ENCODE measurements around the gene APC. TPM values are rescaled to one million over a fixed set of nuclear protein-coding genes. Genes with fewer than 3 reads are reported as not detected.

Gene APC
- total and polyA plus RNA-seq, 2 of the 13 experiments (the other 11 are each of a cell fraction or from before 2014, with no cell fraction given) = 6.1 to 19.0 TPM

DNA sequence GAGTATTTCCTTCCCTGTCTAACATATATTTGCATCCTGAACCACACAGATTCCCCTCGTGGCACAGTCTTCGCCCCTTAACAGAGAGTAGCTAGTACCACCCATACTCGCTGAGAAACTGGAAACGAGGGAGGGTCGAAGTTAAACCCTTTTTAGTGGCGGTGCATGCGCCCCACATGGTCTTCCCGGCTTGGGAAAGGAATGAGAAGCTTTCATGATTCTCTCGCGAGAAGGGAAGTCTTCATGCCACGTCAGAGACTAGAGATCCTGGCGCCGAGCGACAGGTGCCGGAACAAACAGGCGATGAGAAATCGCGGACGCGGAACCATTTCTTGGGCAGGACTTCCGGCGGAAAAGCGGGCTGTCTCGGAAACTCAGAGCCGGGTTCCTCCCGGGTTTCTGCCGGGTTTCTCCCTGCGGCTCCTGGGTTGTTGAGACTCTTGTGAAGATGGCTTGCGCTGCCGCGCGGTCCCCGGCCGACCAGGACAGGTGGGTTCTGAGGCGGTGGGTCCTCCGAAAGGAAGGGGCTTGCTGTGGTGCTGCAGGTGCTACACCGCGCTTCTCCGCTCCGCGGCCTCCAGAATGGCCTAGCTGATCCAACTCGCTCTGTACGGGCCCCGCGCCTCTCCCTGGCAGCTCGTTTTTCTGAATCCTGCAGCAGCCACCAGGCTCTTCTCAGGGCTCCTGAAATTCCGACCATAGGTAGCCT lies 123.4 kb downstream of the APC start, which contains the start of gene SRP19:
Gene SRP19, plus strand, starts transcription at position 359 of the 709 bp plus-strand sequence. Its CDS starts 90 bp downstream, at position 449.
- Histone ChIP-seq H3K4me1 (ENCODE audit: insufficient read depth, low read length) (peaks cover 32% of the 10 kb centered on the region), H3K79me2 (ENCODE audit: insufficient read depth, low read length) (peaks cover 32% of the 10 kb centered on the region), H3K4me2 (ENCODE audit: low read depth, low read length) (peak within 1 kb of the TSS; percentile 78), H2AFZ (ENCODE audit: low read length) (peak within 1 kb of the TSS; percentile 85), H3K4me3 (replicated peaks in 1 of 3; ENCODE audit: insufficient read depth in 1 of 3, low read depth in 2 of 3, low read length in 3 of 3) (peak within 1 kb of the TSS; percentile 85 to 100 (median 93)), H3K9ac (ENCODE audit: insufficient read depth, low read depth, low read length) (peak within 1 kb of the TSS; percentile 98), H3K27me3 (ENCODE audit: control insufficient read depth in 1 of 2, insufficient read depth in 2 of 2, low read length in 2 of 2) (no peaks in the 10 kb centered on the region; a peak in 1 of 5 replicates), H4K20me1 (ENCODE audit: insufficient read depth, low read length) (no peaks in the 10 kb centered on the region), H3K27ac (ENCODE audit: extremely low read length, insufficient read depth, low read length) (peak within 1 kb of the TSS; percentile 89), H3K36me3 (replicated peaks in 1 of 2; ENCODE audit: control insufficient read depth in 1 of 2, insufficient read depth in 2 of 2, low read length in 2 of 2) (peaks cover 6 to 25% of the 10 kb centered on the region in 2 experiments; a peak in 4 of 5 replicates), H3K9me3 (ENCODE audit: low read length) (no peaks in the 10 kb centered on the region)
- intact Hi-C loops (cut with micrococcal nuclease; ENCODE audit: unreplicated experiment) (loop anchor here (2.0 to 5.0 kb wide), 3 partner anchors 62 to 154 kb away; partner anchors contain the start of gene REEP5), in situ Hi-C loops (cut with HindIII; ENCODE audit: extremely low pct_ligation_motif_present, low pct_unique_long_range_greater_than_20kb) (no loop called here)
- POLR2A ChIA-PET = interaction anchor here (0.7 to 2.2 kb wide), 13 partner anchors 9 to 154 kb away, joined by 3 to 12 read pairs (median 5); partner anchors contain the start of genes DCP2 and REEP5
- CTCF ChIA-PET (ENCODE audit: low intra/inter-chr PET ratio, low total read pairs) = no interaction called here
- BruUV-seq (replicated peaks) = no TSS peak
- DNase-seq (ENCODE audit: low spot score) (peak; percentile 97), ATAC-seq (peak; percentile 96), FAIRE-seq (peak; percentile 74)
- WGBS (ENCODE audit: low lambda C conversion rate) = 7% methylated on average over 17 of the region's 47 CpGs
- TF ChIP-seq ZNF18 (CRISPR knock-in tag; IDR thresholded peaks at IDR 0.05; ENCODE audit: insufficient replicate concordance) (peak; percentile 70), NPAS2 (CRISPR knock-in tag; IDR thresholded peaks at IDR 0.05; ENCODE audit: borderline replicate concordance) (no peak), RCOR2 (CRISPR knock-in tag; IDR thresholded peaks at IDR 0.05) (no peak), HNRNPUL1 (IDR thresholded peaks at IDR 0.05; ENCODE audit: low read depth, low read length) (no peak), REPIN1 (CRISPR knock-in tag; IDR thresholded peaks at IDR 0.05; ENCODE audit: borderline replicate concordance, low read depth) (peak; percentile 97), EHMT2 (IDR thresholded peaks at IDR 0.05; ENCODE audit: borderline replicate concordance, low read depth, low read length) (peak; percentile 76; the same call in 1 of the 2 replicates)
- TF ChIP-seq, protein P1, sequence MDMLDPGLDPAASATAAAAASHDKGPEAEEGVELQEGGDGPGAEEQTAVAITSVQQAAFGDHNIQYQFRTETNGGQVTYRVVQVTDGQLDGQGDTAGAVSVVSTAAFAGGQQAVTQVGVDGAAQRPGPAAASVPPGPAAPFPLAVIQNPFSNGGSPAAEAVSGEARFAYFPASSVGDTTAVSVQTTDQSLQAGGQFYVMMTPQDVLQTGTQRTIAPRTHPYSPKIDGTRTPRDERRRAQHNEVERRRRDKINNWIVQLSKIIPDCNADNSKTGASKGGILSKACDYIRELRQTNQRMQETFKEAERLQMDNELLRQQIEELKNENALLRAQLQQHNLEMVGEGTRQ (IDR thresholded peaks at IDR 0.05; ENCODE audit: low read depth, low read length) = no peak
- TF ChIP-seq, protein P1 (CRISPR knock-in tag; IDR thresholded peaks at IDR 0.05; ENCODE audit: borderline replicate concordance) = no peak; the same call in 1 of the 2 replicates
- TF ChIP-seq, protein P2, sequence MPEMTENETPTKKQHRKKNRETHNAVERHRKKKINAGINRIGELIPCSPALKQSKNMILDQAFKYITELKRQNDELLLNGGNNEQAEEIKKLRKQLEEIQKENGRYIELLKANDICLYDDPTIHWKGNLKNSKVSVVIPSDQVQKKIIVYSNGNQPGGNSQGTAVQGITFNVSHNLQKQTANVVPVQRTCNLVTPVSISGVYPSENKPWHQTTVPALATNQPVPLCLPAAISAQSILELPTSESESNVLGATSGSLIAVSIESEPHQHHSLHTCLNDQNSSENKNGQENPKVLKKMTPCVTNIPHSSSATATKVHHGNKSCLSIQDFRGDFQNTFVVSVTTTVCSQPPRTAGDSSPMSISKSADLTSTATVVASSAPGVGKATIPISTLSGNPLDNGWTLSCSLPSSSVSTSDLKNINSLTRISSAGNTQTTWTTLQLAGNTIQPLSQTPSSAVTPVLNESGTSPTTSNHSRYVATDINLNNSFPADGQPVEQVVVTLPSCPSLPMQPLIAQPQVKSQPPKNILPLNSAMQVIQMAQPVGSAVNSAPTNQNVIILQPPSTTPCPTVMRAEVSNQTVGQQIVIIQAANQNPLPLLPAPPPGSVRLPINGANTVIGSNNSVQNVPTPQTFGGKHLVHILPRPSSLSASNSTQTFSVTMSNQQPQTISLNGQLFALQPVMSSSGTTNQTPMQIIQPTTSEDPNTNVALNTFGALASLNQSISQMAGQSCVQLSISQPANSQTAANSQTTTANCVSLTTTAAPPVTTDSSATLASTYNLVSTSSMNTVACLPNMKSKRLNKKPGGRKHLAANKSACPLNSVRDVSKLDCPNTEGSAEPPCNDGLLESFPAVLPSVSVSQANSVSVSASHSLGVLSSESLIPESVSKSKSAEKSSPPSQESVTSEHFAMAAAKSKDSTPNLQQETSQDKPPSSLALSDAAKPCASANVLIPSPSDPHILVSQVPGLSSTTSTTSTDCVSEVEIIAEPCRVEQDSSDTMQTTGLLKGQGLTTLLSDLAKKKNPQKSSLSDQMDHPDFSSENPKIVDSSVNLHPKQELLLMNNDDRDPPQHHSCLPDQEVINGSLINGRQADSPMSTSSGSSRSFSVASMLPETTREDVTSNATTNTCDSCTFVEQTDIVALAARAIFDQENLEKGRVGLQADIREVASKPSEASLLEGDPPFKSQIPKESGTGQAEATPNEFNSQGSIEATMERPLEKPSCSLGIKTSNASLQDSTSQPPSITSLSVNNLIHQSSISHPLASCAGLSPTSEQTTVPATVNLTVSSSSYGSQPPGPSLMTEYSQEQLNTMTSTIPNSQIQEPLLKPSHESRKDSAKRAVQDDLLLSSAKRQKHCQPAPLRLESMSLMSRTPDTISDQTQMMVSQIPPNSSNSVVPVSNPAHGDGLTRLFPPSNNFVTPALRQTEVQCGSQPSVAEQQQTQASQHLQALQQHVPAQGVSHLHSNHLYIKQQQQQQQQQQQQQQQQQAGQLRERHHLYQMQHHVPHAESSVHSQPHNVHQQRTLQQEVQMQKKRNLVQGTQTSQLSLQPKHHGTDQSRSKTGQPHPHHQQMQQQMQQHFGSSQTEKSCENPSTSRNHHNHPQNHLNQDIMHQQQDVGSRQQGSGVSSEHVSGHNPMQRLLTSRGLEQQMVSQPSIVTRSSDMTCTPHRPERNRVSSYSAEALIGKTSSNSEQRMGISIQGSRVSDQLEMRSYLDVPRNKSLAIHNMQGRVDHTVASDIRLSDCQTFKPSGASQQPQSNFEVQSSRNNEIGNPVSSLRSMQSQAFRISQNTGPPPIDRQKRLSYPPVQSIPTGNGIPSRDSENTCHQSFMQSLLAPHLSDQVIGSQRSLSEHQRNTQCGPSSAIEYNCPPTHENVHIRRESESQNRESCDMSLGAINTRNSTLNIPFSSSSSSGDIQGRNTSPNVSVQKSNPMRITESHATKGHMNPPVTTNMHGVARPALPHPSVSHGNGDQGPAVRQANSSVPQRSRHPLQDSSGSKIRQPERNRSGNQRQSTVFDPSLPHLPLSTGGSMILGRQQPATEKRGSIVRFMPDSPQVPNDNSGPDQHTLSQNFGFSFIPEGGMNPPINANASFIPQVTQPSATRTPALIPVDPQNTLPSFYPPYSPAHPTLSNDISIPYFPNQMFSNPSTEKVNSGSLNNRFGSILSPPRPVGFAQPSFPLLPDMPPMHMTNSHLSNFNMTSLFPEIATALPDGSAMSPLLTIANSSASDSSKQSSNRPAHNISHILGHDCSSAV (CRISPR knock-in tag; IDR thresholded peaks at IDR 0.05; ENCODE audit: borderline replicate concordance) = no peak; the same call in 1 of the 2 replicates
